ENCODE results near the gene BANK1. TPM values are rescaled to one million over a fixed set of nuclear protein-coding genes. Genes with fewer than 3 reads are reported as not detected.

The BANK1 gene
- total and polyA plus RNA-seq, 12 donors: 0.08 to 1.1 (median 0.35) TPM; not detected in 3

- no peak for DNase-seq
- Histone ChIP-seq H3K27me3 (no peaks in the 10 kb centered on the region), H3K27ac (no peak overlapping the region), H3K36me3 (no peaks in the 10 kb centered on the region), H3K9me3 (no peaks in the 10 kb centered on the region), H3K4me3 (no peak overlapping the region), H3K4me1 (no peaks in the 10 kb centered on the region)
- 84 to 92% methylated on average over 2 of the region's 2 CpGs for WGBS, 2 donors
- intact Hi-C loops (cut with DNase I): no loop called here
- no peak for TF ChIP-seq CTCF (IDR thresholded peaks at IDR 0.05)
- ATAC-seq: no peak
Measured at GRCh38 chr4:102080184-102080583, 289.7 kb downstream of the BANK1 start.

GRCh38 chr4:102089850-102090621, 299.5 kb downstream of the BANK1 start:
- H3K36me3 ChIP-seq: no peaks in the 10 kb centered on the region
- intact Hi-C loops (cut with DNase I): no loop called here
- H3K27ac ChIP-seq: no peak overlapping the region
- DNase-seq (no peak), ATAC-seq (no peak)
- no peak overlapping the region for H3K4me3 ChIP-seq
- no peak for TF ChIP-seq CTCF (IDR thresholded peaks at IDR 0.05)
- WGBS, 2 donors: 65 to 66% methylated on average over 5 of the region's 5 CpGs
- H3K9me3 ChIP-seq: peaks cover 0 to 4% (median 0%) of the 10 kb centered on the region in 11 donors
- no peaks in the 10 kb centered on the region for H3K27me3 ChIP-seq
- H3K4me1 ChIP-seq: no peaks in the 10 kb centered on the region

- TF ChIP-seq CTCF (IDR thresholded peaks at IDR 0.05): no peak
- Histone ChIP-seq H3K36me3 (no peaks in the 10 kb centered on the region), H3K4me3 (no peak overlapping the region), H3K27me3 (no peaks in the 10 kb centered on the region), H3K4me1 (no peaks in the 10 kb centered on the region), H3K27ac (no peak overlapping the region), H3K9me3 (peaks cover 0 to 4% (median 0%) of the 10 kb centered on the region in 11 donors)
- intact Hi-C loops (cut with DNase I): no loop called here
- no peak for ATAC-seq
- DNase-seq: no peak
- WGBS, 2 donors: 89 to 91% methylated on average over 3 of the region's 3 CpGs
Measured at GRCh38 chr4:102091656-102092055, 301.1 kb downstream of the BANK1 start.

GRCh38 chr4:102094481-102094880, 304.0 kb downstream of the BANK1 start:
- DNase-seq: no peak
- Histone ChIP-seq H3K27ac (no peak overlapping the region), H3K36me3 (no peaks in the 10 kb centered on the region), H3K4me3 (no peak overlapping the region), H3K27me3 (no peaks in the 10 kb centered on the region), H3K4me1 (no peaks in the 10 kb centered on the region), H3K9me3 (no peaks in the 10 kb centered on the region)
- TF ChIP-seq CTCF (IDR thresholded peaks at IDR 0.05): no peak
- intact Hi-C loops (cut with DNase I): no loop called here
- no peak for ATAC-seq
- WGBS, 2 donors: 35 to 58% methylated on average over 1 of the region's 1 CpG
